Endodermal cell (in vitro differentiated cells): Measurements from ENCODE around the gene CDC42EP3. TPM values are rescaled to one million over a fixed set of nuclear protein-coding genes. Genes with fewer than 3 reads are reported as not detected.

Experiments used
- DNase-seq: peaks from one replicate; pipeline ENCODE4 v3.0.0-alpha.2; 2017
- H3K27ac ChIP-seq: 2 replicates; pipeline ENCODE4 v1.5.1; 2013; ENCODE audit warnings: mild to moderate bottlenecking, low read depth, low read length, moderate library complexity
- H3K27me3 ChIP-seq: 2 replicates; pipeline ENCODE4 v1.6.1; 2013; ENCODE audit warnings: mild to moderate bottlenecking, low read length, moderate library complexity; ENCODE audit not compliant: insufficient read depth, control insufficient read depth, poor library complexity, severe bottlenecking
- H3K36me3 ChIP-seq: 2 replicates; pipeline ENCODE4 v1.7.0; 2013; ENCODE audit warnings: mild to moderate bottlenecking, low read length, moderate library complexity; ENCODE audit not compliant: control insufficient read depth, insufficient read depth
- H3K4me1 ChIP-seq: one replicate; pipeline ENCODE4 v1.7.0; 2013; ENCODE audit warnings: low read length; ENCODE audit not compliant: control insufficient read depth, insufficient read depth
- H3K4me3 ChIP-seq: 2 replicates; pipeline ENCODE4 v1.5.1; 2013; ENCODE audit warnings: mild to moderate bottlenecking, low read length, moderate library complexity
- H3K9ac ChIP-seq: 2 replicates; pipeline ENCODE4 v1.6.1; 2013; ENCODE audit warnings: mild to moderate bottlenecking, low read length, moderate library complexity; ENCODE audit not compliant: poor library complexity, severe bottlenecking; ENCODE audit errors: extremely low read depth
- H3K9me3 ChIP-seq: 2 replicates; pipeline ENCODE4 v1.6.1; 2013; ENCODE audit warnings: mild to moderate bottlenecking, low read length, moderate library complexity; ENCODE audit not compliant: control insufficient read depth
- H3K27ac Mint-ChIP-seq: 2 replicates; pipeline ENCODE4 v1.8.0; 2020; ENCODE audit warnings: mixed read lengths
- H3K27me3 Mint-ChIP-seq: 2 replicates; pipeline ENCODE4 v1.8.0; 2021; ENCODE audit warnings: mild to moderate bottlenecking, mixed read lengths; ENCODE audit not compliant: insufficient read depth
- H3K36me3 Mint-ChIP-seq: 2 replicates; pipeline ENCODE4 v1.8.0; 2020; ENCODE audit warnings: low read depth, mixed read lengths
- H3K4me1 Mint-ChIP-seq: 2 replicates; pipeline ENCODE4 v1.8.0; 2020; ENCODE audit warnings: mixed read lengths
- H3K4me3 Mint-ChIP-seq: 2 replicates; pipeline ENCODE4 v1.8.0; 2020; ENCODE audit warnings: mild to moderate bottlenecking, moderate library complexity, mixed read lengths
- H3K9me3 Mint-ChIP-seq: 2 replicates; pipeline ENCODE4 v1.8.0; 2020; ENCODE audit warnings: mild to moderate bottlenecking, mixed read lengths
- WGBS, 2 experiments: methylation state at CpG; one replicate each; pipeline versions ENCODE4 v1.1.5 to v1.1.7; 2013; ENCODE audit warnings: missing lambda C conversion rate in 2 of 2, mixed read lengths in 1 of 2; ENCODE audit not compliant: insufficient coverage in 1 of 2, insufficient read length in 1 of 2; 5-methylcytosine and 5-hydroxymethylcytosine counted together
- total RNA-seq, 2 donors: library from RNA; stranded (reverse); fragmentation: NEBNext Ultra II Directional in 1 of 2; extraction: Animal tissue kit (Norgen Biotek cat#: 25700) in 1 of 2; gene quantifications; 2 replicates in 1 of 2; 3 replicates in 1 of 2; pipeline ENCODE4 v1.2.1, GENCODE V29; 2021
- TF ChIP-seq, protein P1 (sequence below): fragments of 200-600 bp; sonication (generic); conservative IDR thresholded peaks from 2 replicates; pipeline ENCODE4 v1.5.0; 2021; ENCODE audit warnings: antibody characterized with exemption, mild to moderate bottlenecking

The CDC42EP3 gene
- total RNA-seq, 2 donors from 2014 or later, result 26.4 to 30.2 TPM

DNA sequence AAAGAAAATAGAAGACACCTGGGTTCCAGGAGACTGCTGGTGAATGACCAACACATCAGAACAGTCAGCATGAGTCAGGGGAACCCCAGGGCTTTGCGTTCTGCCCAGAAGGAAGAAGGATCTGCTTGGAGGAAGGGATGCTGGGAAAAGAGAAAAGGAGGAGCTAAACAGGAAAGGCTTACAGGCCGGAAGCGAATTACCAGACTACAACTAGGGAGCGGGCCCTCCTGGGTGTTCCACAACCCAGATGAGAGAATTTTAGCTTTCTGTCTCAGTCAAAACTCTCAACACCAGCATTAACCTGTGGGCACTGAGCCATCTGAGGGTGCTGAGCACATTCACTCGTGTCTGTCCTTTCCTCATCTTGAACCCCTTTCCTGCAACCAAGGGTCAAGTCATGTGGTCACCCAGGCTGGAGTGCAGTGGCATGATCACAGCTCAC, 19.2 kb downstream of the CDC42EP3 start:
- Mint-ChIP-seq H3K27ac (peak overlapping the region; percentile 24), H3K9me3 (peaks cover 11% of the 10 kb centered on the region), H3K27me3 (peaks cover 19% of the 10 kb centered on the region), H3K36me3 (peaks cover 33% of the 10 kb centered on the region), H3K4me3 (no peak overlapping the region), H3K4me1 (peaks cover 47% of the 10 kb centered on the region)
- peaks cover 14% of the 10 kb centered on the region for H3K9me3 ChIP-seq
- peaks cover 31% of the 10 kb centered on the region for H3K4me1 ChIP-seq
- H3K4me3 ChIP-seq, result no peak overlapping the region
- no peaks in the 10 kb centered on the region for H3K27me3 ChIP-seq
- no peak for DNase-seq
- H3K36me3 ChIP-seq, result peaks cover 83% of the 10 kb centered on the region
- no peak overlapping the region for H3K9ac ChIP-seq
- WGBS, 2 experiments, result 87 to 91% methylated on average over 2 to 5 of the region's 5 CpGs
- no peak overlapping the region for H3K27ac ChIP-seq
- TF ChIP-seq, protein P1, sequence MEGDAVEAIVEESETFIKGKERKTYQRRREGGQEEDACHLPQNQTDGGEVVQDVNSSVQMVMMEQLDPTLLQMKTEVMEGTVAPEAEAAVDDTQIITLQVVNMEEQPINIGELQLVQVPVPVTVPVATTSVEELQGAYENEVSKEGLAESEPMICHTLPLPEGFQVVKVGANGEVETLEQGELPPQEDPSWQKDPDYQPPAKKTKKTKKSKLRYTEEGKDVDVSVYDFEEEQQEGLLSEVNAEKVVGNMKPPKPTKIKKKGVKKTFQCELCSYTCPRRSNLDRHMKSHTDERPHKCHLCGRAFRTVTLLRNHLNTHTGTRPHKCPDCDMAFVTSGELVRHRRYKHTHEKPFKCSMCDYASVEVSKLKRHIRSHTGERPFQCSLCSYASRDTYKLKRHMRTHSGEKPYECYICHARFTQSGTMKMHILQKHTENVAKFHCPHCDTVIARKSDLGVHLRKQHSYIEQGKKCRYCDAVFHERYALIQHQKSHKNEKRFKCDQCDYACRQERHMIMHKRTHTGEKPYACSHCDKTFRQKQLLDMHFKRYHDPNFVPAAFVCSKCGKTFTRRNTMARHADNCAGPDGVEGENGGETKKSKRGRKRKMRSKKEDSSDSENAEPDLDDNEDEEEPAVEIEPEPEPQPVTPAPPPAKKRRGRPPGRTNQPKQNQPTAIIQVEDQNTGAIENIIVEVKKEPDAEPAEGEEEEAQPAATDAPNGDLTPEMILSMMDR, result no peak

DNA sequence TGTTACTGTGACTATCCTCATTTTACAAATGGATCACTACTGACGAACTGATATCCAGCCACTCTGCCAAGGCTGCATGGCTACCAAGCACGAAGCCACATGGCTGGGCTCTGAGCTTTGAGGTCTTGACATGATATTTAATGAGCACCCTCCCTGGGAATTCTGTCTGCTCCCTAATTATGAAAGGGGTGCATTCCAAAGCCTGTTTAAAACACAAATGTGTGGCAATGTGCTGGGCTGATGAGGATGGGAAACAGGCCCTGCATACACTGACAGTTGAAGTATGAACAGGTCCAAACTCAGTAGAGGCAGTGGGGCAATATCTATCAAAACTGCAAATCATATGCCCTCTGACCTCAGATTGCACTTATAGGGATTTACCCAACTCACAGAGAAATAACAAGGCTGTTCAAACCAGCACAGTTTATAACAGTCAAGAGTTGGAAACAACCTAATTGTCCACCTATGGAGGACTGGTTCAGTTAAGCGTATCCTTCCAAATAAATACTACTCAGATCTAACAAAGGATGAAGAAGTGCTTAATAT, 20.8 kb downstream of the CDC42EP3 start:
- Mint-ChIP-seq H3K4me3 (no peak overlapping the region), H3K4me1 (peaks cover 37% of the 10 kb centered on the region), H3K36me3 (peaks cover 48% of the 10 kb centered on the region), H3K9me3 (peaks cover 11% of the 10 kb centered on the region), H3K27ac (no peak overlapping the region), H3K27me3 (peaks cover 23% of the 10 kb centered on the region)
- H3K9me3 ChIP-seq, result peaks cover 14% of the 10 kb centered on the region
- TF ChIP-seq, protein P1, result no peak
- no peak overlapping the region for H3K4me3 ChIP-seq
- H3K9ac ChIP-seq, result no peak overlapping the region
- 83 to 99% methylated on average over 2 to 3 of the region's 3 CpGs for WGBS, 2 experiments
- no peaks in the 10 kb centered on the region for H3K27me3 ChIP-seq
- H3K4me1 ChIP-seq, result peaks cover 23% of the 10 kb centered on the region
- no peak overlapping the region for H3K27ac ChIP-seq
- H3K36me3 ChIP-seq, result peaks cover 89% of the 10 kb centered on the region
- no peak for DNase-seq

DNA sequence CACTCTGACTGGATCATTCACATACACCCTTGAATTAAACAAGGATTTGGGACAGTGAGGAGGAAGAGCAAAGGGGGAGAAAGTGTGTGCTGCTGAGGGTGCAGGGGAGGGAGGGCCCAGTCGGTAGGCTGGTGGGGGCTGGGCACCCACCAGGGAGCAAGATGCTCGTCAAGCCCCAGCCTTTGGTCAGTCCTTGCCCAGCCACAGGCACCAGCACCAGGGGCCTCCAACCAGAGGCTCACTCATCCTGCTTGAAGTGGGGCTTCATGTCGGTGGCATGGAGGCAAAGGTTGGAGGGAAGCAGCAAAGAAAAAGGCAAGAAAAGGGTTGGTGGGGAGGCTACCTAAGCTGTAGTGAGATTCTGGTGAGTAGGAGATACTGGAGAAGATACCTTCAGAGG, 21.9 kb downstream of the CDC42EP3 start:
- peaks cover 15% of the 10 kb centered on the region for H3K27me3 Mint-ChIP-seq
- no peak overlapping the region for H3K27ac Mint-ChIP-seq
- H3K36me3 Mint-ChIP-seq, result peaks cover 55% of the 10 kb centered on the region
- peaks cover 11% of the 10 kb centered on the region for H3K9me3 Mint-ChIP-seq
- peaks cover 14% of the 10 kb centered on the region for H3K9me3 ChIP-seq
- H3K36me3 ChIP-seq, result peaks cover 90% of the 10 kb centered on the region
- DNase-seq, result no peak
- no peak overlapping the region for H3K27ac ChIP-seq
- TF ChIP-seq, protein P1, result no peak
- H3K4me1 ChIP-seq, result peaks cover 13% of the 10 kb centered on the region
- no peak overlapping the region for H3K4me3 ChIP-seq
- 80 to 88% methylated on average over 1 to 3 of the region's 3 CpGs for WGBS, 2 experiments
- H3K27me3 ChIP-seq, result no peaks in the 10 kb centered on the region
- peaks cover 26% of the 10 kb centered on the region for H3K4me1 Mint-ChIP-seq
- H3K4me3 Mint-ChIP-seq, result no peak overlapping the region
- no peak overlapping the region for H3K9ac ChIP-seq
